Measurements from ENCODE around the gene KCNIP1.
A peak's percentile ranks its signal among the peaks of the same experiment; 100 is the strongest.

Gene KCNIP1

GRCh38 chr5:170569101-170569500 lies 65.3 kb downstream of the KCNIP1 start:
- 91% methylated on average over 5 of the region's 5 CpGs for WGBS
- Histone ChIP-seq H3K14ac (ENCODE audit: low read length in 2 of 2) (no peak overlapping the region), H3K9ac (ENCODE audit: low read length) (no peak overlapping the region), H3K27ac (ENCODE audit: low read length, poor library complexity, severe bottlenecking) (no peak overlapping the region), H2BK15ac (ENCODE audit: low read depth, poor library complexity, severe bottlenecking) (no peak overlapping the region), H4K91ac (ENCODE audit: low read length) (no peak overlapping the region), H2AFZ (ENCODE audit: low read depth, low read length) (no peak overlapping the region), H3K4me3 (ENCODE audit: insufficient read depth in 1 of 2, low read depth in 1 of 2, low read length in 2 of 2) (no peak overlapping the region), H2AK5ac (ENCODE audit: low read length, severe bottlenecking) (no peak overlapping the region), H3K23ac (ENCODE audit: low read length in 2 of 2) (no peak overlapping the region), H3K9me3 (ENCODE audit: control insufficient read depth, low read length) (no peaks in the 10 kb centered on the region), H3K4ac (ENCODE audit: low read depth in 1 of 2, low read length in 2 of 2) (no peak overlapping the region), H3K27me3 (ENCODE audit: control insufficient read depth in 1 of 2, insufficient read depth in 1 of 2, low read length in 2 of 2) (peaks cover 0 to 81% of the 10 kb centered on the region in 2 experiments), H3K18ac (ENCODE audit: low read depth in 1 of 2, low read length in 2 of 2) (no peak overlapping the region), H3K4me2 (ENCODE audit: low read length, poor library complexity, severe bottlenecking) (no peak overlapping the region), H3K79me1 (replicated peaks; ENCODE audit: low read length, poor library complexity, severe bottlenecking) (peaks cover 13% of the 10 kb centered on the region), H2BK120ac (ENCODE audit: low read depth, low read length) (no peak overlapping the region), H2BK12ac (ENCODE audit: low read length in 2 of 2) (no peak overlapping the region), H2BK5ac (ENCODE audit: low read depth, low read length, poor library complexity, severe bottlenecking) (no peak overlapping the region), H4K8ac (ENCODE audit: low read length) (no peak overlapping the region), H3K36me3 (ENCODE audit: control insufficient read depth in 1 of 2, insufficient read depth in 2 of 2, low read depth in 1 of 2, low read length in 2 of 2) (peaks cover 0 to 10% of the 10 kb centered on the region in 2 experiments), H3K4me1 (ENCODE audit: control insufficient read depth, insufficient read depth, low read depth, low read length) (peaks cover 21% of the 10 kb centered on the region)
- DNase-seq: no peak

- no peak overlapping the region for H3K23ac ChIP-seq (ENCODE audit: low read length in 2 of 2)
- H2BK12ac ChIP-seq (ENCODE audit: low read length in 2 of 2): peak overlapping the region in 1 of 2 experiments; percentile 61
- H3K4me2 ChIP-seq (ENCODE audit: low read length, poor library complexity, severe bottlenecking): no peak overlapping the region
- H2BK15ac ChIP-seq (ENCODE audit: low read depth, poor library complexity, severe bottlenecking): no peak overlapping the region
- H2BK5ac ChIP-seq (ENCODE audit: low read depth, low read length, poor library complexity, severe bottlenecking): no peak overlapping the region
- no peaks in the 10 kb centered on the region for H3K9me3 ChIP-seq (ENCODE audit: control insufficient read depth, low read length)
- H3K4ac ChIP-seq (ENCODE audit: low read depth in 1 of 2, low read length in 2 of 2): no peak overlapping the region
- H3K9ac ChIP-seq (ENCODE audit: low read length): no peak overlapping the region
- no peak overlapping the region for H2BK120ac ChIP-seq (ENCODE audit: low read depth, low read length)
- no peak for DNase-seq
- peak overlapping the region; percentile 39 for H3K27ac ChIP-seq (ENCODE audit: low read length, poor library complexity, severe bottlenecking)
- H3K79me1 ChIP-seq (replicated peaks; ENCODE audit: low read length, poor library complexity, severe bottlenecking): peaks cover 19% of the 10 kb centered on the region
- peaks cover 0 to 84% of the 10 kb centered on the region in 2 experiments for H3K27me3 ChIP-seq (ENCODE audit: control insufficient read depth in 1 of 2, insufficient read depth in 1 of 2, low read length in 2 of 2)
- H3K4me3 ChIP-seq (ENCODE audit: insufficient read depth in 1 of 2, low read depth in 1 of 2, low read length in 2 of 2): no peak overlapping the region
- peak overlapping the region in 1 of 2 experiments; percentile 29 for H3K18ac ChIP-seq (ENCODE audit: low read depth in 1 of 2, low read length in 2 of 2)
- peak overlapping the region in 1 of 2 experiments; percentile 10 for H3K14ac ChIP-seq (ENCODE audit: low read length in 2 of 2)
- H2AK5ac ChIP-seq (ENCODE audit: low read length, severe bottlenecking): peak overlapping the region; percentile 61
- WGBS: 94% methylated on average over 8 of the region's 8 CpGs
- H3K4me1 ChIP-seq (ENCODE audit: control insufficient read depth, insufficient read depth, low read depth, low read length): peaks cover 23% of the 10 kb centered on the region
- peaks cover 0 to 11% of the 10 kb centered on the region in 2 experiments for H3K36me3 ChIP-seq (ENCODE audit: control insufficient read depth in 1 of 2, insufficient read depth in 2 of 2, low read depth in 1 of 2, low read length in 2 of 2)
- no peak overlapping the region for H4K91ac ChIP-seq (ENCODE audit: low read length)
- no peak overlapping the region for H2AFZ ChIP-seq (ENCODE audit: low read depth, low read length)
- H4K8ac ChIP-seq (ENCODE audit: low read length): no peak overlapping the region
Measured at GRCh38 chr5:170570476-170570875, 66.7 kb downstream of the KCNIP1 start.

GRCh38 chr5:170571281-170571731 lies 67.5 kb downstream of the KCNIP1 start:
- peak overlapping the region; percentile 19 for H2AK5ac ChIP-seq (ENCODE audit: low read length, severe bottlenecking)
- H3K18ac ChIP-seq (ENCODE audit: low read depth in 1 of 2, low read length in 2 of 2): no peak overlapping the region
- DNase-seq: peak; percentile 86
- no peak overlapping the region for H2BK5ac ChIP-seq (ENCODE audit: low read depth, low read length, poor library complexity, severe bottlenecking)
- H4K8ac ChIP-seq (ENCODE audit: low read length): no peak overlapping the region
- H2AFZ ChIP-seq (ENCODE audit: low read depth, low read length): no peak overlapping the region
- peak overlapping the region; percentile 23 for H3K4me2 ChIP-seq (ENCODE audit: low read length, poor library complexity, severe bottlenecking)
- no peak overlapping the region for H3K4ac ChIP-seq (ENCODE audit: low read depth in 1 of 2, low read length in 2 of 2)
- H3K79me1 ChIP-seq (replicated peaks; ENCODE audit: low read length, poor library complexity, severe bottlenecking): peaks cover 23% of the 10 kb centered on the region
- H3K14ac ChIP-seq (ENCODE audit: low read length in 2 of 2): no peak overlapping the region
- peaks cover 3% of the 10 kb centered on the region for H3K9me3 ChIP-seq (ENCODE audit: control insufficient read depth, low read length)
- H2BK12ac ChIP-seq (ENCODE audit: low read length in 2 of 2): no peak overlapping the region
- H3K4me1 ChIP-seq (ENCODE audit: control insufficient read depth, insufficient read depth, low read depth, low read length): peaks cover 23% of the 10 kb centered on the region
- no peak overlapping the region for H2BK120ac ChIP-seq (ENCODE audit: low read depth, low read length)
- H3K27me3 ChIP-seq (ENCODE audit: control insufficient read depth in 1 of 2, insufficient read depth in 1 of 2, low read length in 2 of 2): peaks cover 0 to 90% of the 10 kb centered on the region in 2 experiments
- no peak overlapping the region for H3K23ac ChIP-seq (ENCODE audit: low read length in 2 of 2)
- H3K4me3 ChIP-seq (ENCODE audit: insufficient read depth in 1 of 2, low read depth in 1 of 2, low read length in 2 of 2): no peak overlapping the region
- no peak overlapping the region for H2BK15ac ChIP-seq (ENCODE audit: low read depth, poor library complexity, severe bottlenecking)
- H4K91ac ChIP-seq (ENCODE audit: low read length): no peak overlapping the region
- H3K27ac ChIP-seq (ENCODE audit: low read length, poor library complexity, severe bottlenecking): peak overlapping the region; percentile 85
- H3K36me3 ChIP-seq (ENCODE audit: control insufficient read depth in 1 of 2, insufficient read depth in 2 of 2, low read depth in 1 of 2, low read length in 2 of 2): peaks cover 0 to 11% of the 10 kb centered on the region in 2 experiments
- WGBS: 17% methylated on average over 5 of the region's 5 CpGs
- no peak overlapping the region for H3K9ac ChIP-seq (ENCODE audit: low read length)

- no peak overlapping the region for H2BK12ac ChIP-seq (ENCODE audit: low read length in 2 of 2)
- H3K4me3 ChIP-seq (ENCODE audit: insufficient read depth in 1 of 2, low read depth in 1 of 2, low read length in 2 of 2): no peak overlapping the region
- peak overlapping the region; percentile 51 for H2BK5ac ChIP-seq (ENCODE audit: low read depth, low read length, poor library complexity, severe bottlenecking)
- H3K36me3 ChIP-seq (ENCODE audit: control insufficient read depth in 1 of 2, insufficient read depth in 2 of 2, low read depth in 1 of 2, low read length in 2 of 2): peaks cover 0 to 11% of the 10 kb centered on the region in 2 experiments
- peak overlapping the region; percentile 42 for H2AK5ac ChIP-seq (ENCODE audit: low read length, severe bottlenecking)
- H2BK15ac ChIP-seq (ENCODE audit: low read depth, poor library complexity, severe bottlenecking): no peak overlapping the region
- peaks cover 23% of the 10 kb centered on the region for H3K4me1 ChIP-seq (ENCODE audit: control insufficient read depth, insufficient read depth, low read depth, low read length)
- peak; percentile 28 for DNase-seq
- WGBS: 70% methylated on average over 16 of the region's 16 CpGs
- no peak overlapping the region for H4K8ac ChIP-seq (ENCODE audit: low read length)
- H4K91ac ChIP-seq (ENCODE audit: low read length): no peak overlapping the region
- peak overlapping the region; percentile 85 for H3K27ac ChIP-seq (ENCODE audit: low read length, poor library complexity, severe bottlenecking)
- H3K4ac ChIP-seq (ENCODE audit: low read depth in 1 of 2, low read length in 2 of 2): no peak overlapping the region
- H3K79me1 ChIP-seq (replicated peaks; ENCODE audit: low read length, poor library complexity, severe bottlenecking): peaks cover 20% of the 10 kb centered on the region
- H3K14ac ChIP-seq (ENCODE audit: low read length in 2 of 2): no peak overlapping the region
- no peak overlapping the region for H2BK120ac ChIP-seq (ENCODE audit: low read depth, low read length)
- H3K9ac ChIP-seq (ENCODE audit: low read length): no peak overlapping the region
- H2AFZ ChIP-seq (ENCODE audit: low read depth, low read length): no peak overlapping the region
- no peak overlapping the region for H3K23ac ChIP-seq (ENCODE audit: low read length in 2 of 2)
- H3K9me3 ChIP-seq (ENCODE audit: control insufficient read depth, low read length): peaks cover 3% of the 10 kb centered on the region
- peaks cover 0 to 89% of the 10 kb centered on the region in 2 experiments for H3K27me3 ChIP-seq (ENCODE audit: control insufficient read depth in 1 of 2, insufficient read depth in 1 of 2, low read length in 2 of 2)
- H3K18ac ChIP-seq (ENCODE audit: low read depth in 1 of 2, low read length in 2 of 2): no peak overlapping the region
- peak overlapping the region; percentile 20 for H3K4me2 ChIP-seq (ENCODE audit: low read length, poor library complexity, severe bottlenecking)
Measured at GRCh38 chr5:170571875-170572852, 68.3 kb downstream of the KCNIP1 start.
